HG02798 (cell line): ENCODE measurements around the gene NR0B1.

Experiments
- ATAC-seq: cut with Tn5 transposase; IDR thresholded peaks from one replicate; pipeline ENCODE4 v1.9.1; 2021; ENCODE audit warnings: mild to moderate bottlenecking; ENCODE audit not compliant: unreplicated experiment, poor library complexity

The NR0B1 gene

DNA sequence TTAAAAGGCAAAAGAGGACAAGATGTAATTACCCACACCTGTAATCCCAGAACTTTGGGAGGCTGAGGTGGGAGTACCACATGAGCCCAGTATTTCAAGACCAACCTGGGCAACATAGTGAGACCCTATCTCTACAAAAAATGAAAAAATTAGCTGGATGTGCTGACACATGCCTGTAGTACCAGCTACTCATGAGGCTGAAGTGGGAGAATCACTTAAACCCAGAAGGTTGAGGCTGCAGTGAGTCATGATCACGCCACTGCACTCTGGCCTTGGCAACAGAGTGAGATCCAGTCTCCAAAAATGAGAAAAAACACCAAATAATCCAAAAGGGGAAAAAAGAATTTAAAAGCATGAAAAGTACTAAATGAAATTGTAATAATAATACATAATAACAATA is 30.8 kb downstream of the NR0B1 start:
- ATAC-seq, result no peak

DNA sequence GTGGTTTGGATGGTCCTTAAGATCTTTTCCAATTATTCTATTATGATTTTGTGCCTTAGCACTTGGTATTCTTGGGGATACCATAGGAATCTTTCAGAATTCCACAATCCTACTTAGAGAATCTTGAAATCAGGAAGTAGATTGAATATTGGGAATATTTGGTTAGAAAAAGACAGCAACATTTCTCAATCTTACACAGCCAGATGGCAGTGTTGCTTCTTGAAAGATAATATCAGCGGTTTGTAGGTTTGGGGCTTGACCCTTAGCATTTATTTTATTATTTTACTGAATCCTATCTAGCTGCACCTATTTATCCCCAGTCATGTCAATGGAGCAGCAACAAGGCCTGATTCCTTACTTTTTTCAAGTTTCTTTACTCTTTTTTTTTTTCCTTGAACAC is 33.7 kb downstream of the NR0B1 start:
- ATAC-seq, result no peak

DNA sequence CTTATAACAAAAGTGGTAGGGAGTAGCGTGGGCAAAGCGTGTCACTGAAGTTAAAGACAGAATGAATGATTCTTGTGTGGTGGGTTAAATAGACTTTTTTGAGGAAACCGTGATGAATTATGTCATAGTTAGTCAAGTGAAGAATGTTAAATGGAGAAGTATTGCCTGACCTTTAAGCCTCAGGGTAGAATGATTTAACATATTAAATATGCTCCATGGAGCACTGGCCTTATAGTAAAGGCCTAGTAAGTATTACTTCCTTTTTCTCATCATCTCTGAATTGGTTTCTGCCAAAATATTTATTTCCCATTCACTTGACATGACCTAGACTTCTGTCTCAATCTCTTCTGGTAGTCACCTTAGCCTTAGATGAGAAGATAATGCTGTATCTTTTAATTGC is 38.6 kb downstream of the NR0B1 start:
- no peak for ATAC-seq

GRCh38 chrX:30262763-30263162 is 46.4 kb downstream of the NR0B1 start:
- ATAC-seq, result no peak

DNA sequence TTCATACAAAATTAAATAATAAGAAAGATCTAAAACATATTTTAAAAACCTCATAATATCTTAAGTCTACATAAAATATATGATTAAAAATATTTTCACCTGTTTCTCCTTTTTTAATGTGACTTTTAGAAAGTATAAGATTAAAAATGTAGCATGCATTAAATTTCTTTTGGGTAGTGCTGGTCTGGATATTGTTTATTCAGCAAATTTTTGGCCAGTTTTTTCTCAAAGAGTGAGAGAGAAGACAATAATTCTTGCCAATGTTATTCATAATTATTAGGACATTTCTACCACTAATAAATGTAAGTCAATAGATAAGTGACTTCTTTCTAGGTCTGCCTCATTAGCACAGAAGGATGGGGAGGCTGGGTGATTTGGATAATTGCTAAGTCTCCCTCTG is 48.2 kb downstream of the NR0B1 start:
- ATAC-seq, result no peak

GRCh38 chrX:30259927-30260326 is 49.3 kb downstream of the NR0B1 start:
- no peak for ATAC-seq
